ENCODE results near the gene TMEM258.

TMEM258 gene

DNA sequence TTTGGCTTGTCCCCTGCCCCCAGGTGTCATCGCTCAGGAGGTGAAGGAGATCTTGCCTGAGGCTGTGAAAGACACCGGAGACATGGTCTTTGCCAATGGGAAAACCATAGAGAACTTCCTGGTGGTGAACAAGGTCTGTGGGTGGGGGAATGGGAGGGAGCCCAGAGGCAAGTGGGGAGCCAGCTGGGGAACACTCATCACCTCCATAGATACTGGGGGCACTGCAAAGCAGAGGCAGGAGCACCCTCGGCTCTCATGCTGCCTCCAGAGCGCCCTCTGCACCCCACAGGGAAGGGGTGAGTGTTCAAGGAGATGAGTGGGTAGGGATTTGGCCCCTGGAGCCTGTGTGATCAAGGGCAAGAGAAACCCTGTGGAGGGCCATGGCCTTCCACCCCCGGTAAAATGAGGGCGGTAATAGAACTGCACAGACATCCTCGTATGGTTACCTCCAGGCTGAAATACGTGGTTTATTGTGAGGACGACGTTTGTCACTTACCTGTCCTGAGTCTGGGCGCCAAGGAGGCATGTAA is 14.0 kb downstream of the TMEM258 start:
- Histone ChIP-seq H3K27ac (no peak overlapping the region), H4K20me1 (peaks cover 0 to 30% (median 0%) of the 10 kb centered on the region in 11 experiments; a peak in 4 of 22 replicates), H3K4me2 (0 out of 22 replicates have a peak overlapping the region, but pooled peaks of 1 of the 11 experiments have one; percentile 84), H3K36me3 (peaks cover 0 to 12% (median 0%) of the 10 kb centered on the region in 11 experiments; a peak in 4 of 22 replicates), H3K27me3 (no peaks in the 10 kb centered on the region), H3K9me3 (replicated peaks in 1 of 11) (no peaks in the 10 kb centered on the region), H3K4me3 (no peak overlapping the region), H3K4me1 (peaks cover 14 to 36% (median 24%) of the 10 kb centered on the region in 10 experiments; a peak in 19 of 20 replicates), H3K9ac (no peak overlapping the region)
- no peak for TF ChIP-seq Cebpa-rat (IDR thresholded peaks at IDR 0.05)

DNA sequence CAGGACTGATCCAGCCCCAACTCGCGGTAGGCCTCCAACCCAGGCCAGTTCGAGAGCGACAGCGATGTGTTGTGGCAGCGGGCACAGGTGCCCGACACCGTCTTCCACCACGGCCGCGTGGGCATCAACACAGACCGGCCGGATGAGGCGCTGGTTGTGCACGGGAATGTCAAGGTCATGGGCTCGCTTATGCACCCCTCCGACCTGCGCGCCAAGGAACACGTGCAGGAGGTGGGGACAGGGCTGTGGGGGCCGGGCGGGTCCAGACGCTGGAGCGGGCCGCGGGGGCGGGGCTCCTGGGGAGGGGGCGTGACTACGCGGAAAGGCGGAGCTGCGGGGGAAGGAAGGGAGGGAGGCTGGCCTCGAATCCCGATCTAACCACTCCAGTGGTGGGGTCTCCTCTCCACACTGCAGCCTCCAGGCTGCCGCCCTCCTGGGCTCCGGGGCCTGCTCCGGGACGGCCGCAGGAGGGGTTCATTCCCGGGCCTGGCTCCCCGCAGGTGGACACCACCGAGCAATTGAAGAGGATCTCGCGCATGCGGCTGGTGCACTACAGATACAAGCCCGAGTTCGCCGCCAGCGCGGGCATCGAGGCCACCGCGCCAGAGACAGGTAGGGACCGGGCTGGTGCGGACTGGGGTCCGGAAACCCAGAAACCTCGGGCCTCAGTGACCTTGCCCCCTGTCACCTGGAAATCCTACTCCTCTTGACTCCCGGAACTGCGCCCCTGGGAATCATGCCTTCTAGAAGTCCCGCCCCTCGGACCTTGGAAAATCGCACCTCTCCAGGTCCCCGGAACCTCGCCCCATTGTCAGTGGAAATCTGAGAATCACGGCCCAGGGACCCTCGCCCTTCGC is 14.9 kb downstream of the TMEM258 start:
- no peaks in the 10 kb centered on the region for H3K27me3 ChIP-seq
- H3K4me1 ChIP-seq = peaks cover 18 to 41% (median 31%) of the 10 kb centered on the region in 10 experiments
- H3K36me3 ChIP-seq = 0 out of 22 replicates have a peak, but pooled peaks cover 0 to 3% (median 0%) of the 10 kb centered on the region in 11 experiments
- H3K9me3 ChIP-seq (replicated peaks in 1 of 11) = no peaks in the 10 kb centered on the region
- H4K20me1 ChIP-seq = peaks cover 0 to 28% (median 0%) of the 10 kb centered on the region in 11 experiments; a peak in 3 of 22 replicates
- no peak for TF ChIP-seq Cebpa-rat (IDR thresholded peaks at IDR 0.05)
- H3K4me3 ChIP-seq = peak overlapping the region in 9 of 10 experiments; percentile 21 to 57 (median 31); a peak in 9 of 20 replicates
- H3K27ac ChIP-seq = no peak overlapping the region
- peak overlapping the region; percentile 65 to 90 (median 82) for H3K4me2 ChIP-seq
- peak overlapping the region in 5 of 11 experiments; percentile 13 to 46 (median 29); a peak in 2 of 22 replicates for H3K9ac ChIP-seq

DNA sequence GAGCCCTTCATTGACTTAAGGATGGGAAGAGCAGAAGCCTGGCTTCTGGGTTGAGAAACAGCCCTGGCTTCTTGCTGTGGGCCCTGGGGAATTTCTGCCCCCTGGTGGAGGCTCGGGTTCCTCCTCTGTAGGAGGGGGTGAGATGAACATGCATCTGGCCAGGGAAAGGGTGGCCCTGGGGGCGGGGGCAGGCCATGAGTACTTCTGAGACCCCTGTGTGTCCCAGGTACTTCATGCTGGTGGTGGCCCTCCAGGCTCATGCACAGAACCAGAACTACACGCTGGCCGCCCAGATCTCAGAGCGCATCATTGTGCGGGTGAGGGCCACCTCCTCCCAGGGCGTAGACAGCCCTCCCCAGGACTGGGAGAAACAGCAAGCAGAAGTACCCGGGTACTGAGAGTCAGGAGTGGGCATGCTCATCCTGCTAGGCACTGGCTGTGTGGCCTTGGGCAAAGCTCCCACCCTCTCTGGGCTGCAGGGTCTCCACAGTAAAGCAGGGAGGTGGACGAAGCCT is 15.8 kb downstream of the TMEM258 start:
- Histone ChIP-seq H3K4me2 (peak overlapping the region; percentile 65 to 90 (median 82)), H3K27ac (no peak overlapping the region), H4K20me1 (peaks cover 0 to 28% (median 0%) of the 10 kb centered on the region in 11 experiments; a peak in 1 of 22 replicates), H3K36me3 (no peaks in the 10 kb centered on the region), H3K4me3 (no peak overlapping the region), H3K9ac (no peak overlapping the region), H3K4me1 (peaks cover 22 to 46% (median 36%) of the 10 kb centered on the region in 10 experiments), H3K9me3 (replicated peaks in 1 of 11) (no peaks in the 10 kb centered on the region), H3K27me3 (no peaks in the 10 kb centered on the region)
- no peak for TF ChIP-seq Cebpa-rat (IDR thresholded peaks at IDR 0.05)

DNA sequence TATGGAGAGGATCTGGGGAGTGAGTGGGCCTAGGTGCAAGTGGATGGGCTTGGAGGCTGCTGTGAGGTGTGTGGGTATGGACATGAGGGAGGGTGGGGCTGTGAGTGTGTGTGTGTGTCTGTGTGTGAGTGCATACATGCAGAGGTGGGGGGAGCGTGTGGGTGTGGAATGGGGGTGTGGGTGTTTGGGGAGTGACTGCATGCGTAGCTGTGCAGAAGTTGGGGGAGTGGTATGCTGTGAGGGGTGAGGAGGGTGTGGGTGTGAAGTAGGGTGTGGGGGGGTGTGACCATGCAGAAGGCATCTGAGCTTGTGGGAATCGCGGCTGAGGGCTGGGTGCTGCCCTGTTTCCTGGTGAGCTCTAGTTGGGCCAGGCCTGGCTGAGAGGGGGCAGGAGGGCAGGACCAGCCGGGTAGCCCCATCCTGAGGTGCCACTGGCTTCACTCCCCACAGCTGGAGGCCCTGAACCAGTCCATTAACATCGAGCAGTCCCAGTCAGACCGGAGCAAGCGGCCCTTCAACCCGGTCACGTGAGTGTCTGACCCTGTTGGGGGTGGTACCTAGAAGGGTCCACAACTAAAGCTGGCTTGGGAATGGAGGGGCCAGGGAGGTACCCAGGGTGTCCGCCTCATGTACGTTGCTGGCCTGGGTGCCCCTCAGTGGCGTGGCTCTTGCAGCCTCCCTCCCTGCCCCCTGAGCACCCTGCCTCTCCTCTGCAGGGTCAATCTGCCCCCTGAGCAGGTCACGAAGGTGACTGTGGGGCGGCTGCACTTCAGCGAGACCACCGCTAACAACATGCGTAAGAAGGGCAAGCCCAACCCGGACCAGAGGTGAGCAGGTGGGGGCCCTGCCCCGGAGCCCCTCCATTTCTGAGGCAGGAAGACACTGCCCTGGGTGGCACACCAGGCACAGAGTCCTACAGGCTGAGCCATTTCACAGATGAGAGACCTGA is 16.5 kb downstream of the TMEM258 start:
- peak overlapping the region in 7 of 11 experiments; percentile 1 to 85 (median 78); a peak in 6 of 22 replicates for H3K4me2 ChIP-seq
- TF ChIP-seq Cebpa-rat (IDR thresholded peaks at IDR 0.05) = no peak
- no peaks in the 10 kb centered on the region for H3K9me3 ChIP-seq (replicated peaks in 1 of 11)
- peaks cover 0 to 28% (median 0%) of the 10 kb centered on the region in 11 experiments; a peak in 1 of 22 replicates for H4K20me1 ChIP-seq
- no peaks in the 10 kb centered on the region for H3K27me3 ChIP-seq
- no peak overlapping the region for H3K27ac ChIP-seq
- H3K4me1 ChIP-seq = peaks cover 22 to 49% (median 41%) of the 10 kb centered on the region in 10 experiments
- H3K36me3 ChIP-seq = no peaks in the 10 kb centered on the region
- no peak overlapping the region for H3K4me3 ChIP-seq
- no peak overlapping the region for H3K9ac ChIP-seq

DNA sequence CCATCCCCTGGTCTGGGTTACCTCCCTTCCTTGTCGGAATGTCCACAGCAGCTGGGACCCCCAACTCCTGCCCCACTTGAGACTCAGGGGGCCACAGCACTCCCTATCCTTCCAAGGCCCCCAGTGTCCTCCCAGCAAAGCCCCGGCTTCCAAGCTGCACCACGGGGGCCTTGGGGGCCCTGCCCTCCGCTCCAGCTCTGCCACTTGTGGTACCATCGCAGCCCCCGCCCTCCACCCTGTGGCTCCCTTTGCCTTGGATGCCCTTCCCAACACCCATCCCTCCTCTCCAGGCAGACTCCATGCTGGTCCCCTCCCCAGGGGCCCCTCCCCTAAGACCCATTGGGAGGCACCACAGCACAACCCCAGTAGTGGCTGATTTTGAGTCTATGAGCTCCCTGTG is 17.3 kb downstream of the TMEM258 start:
- H3K27ac ChIP-seq = no peak overlapping the region
- no peak overlapping the region for H3K4me2 ChIP-seq
- H3K4me1 ChIP-seq = peaks cover 22 to 52% (median 42%) of the 10 kb centered on the region in 10 experiments
- H3K27me3 ChIP-seq = no peaks in the 10 kb centered on the region
- H3K9me3 ChIP-seq (replicated peaks in 1 of 11) = no peaks in the 10 kb centered on the region
- no peak overlapping the region for H3K4me3 ChIP-seq
- no peak overlapping the region for H3K9ac ChIP-seq
- no peaks in the 10 kb centered on the region for H3K36me3 ChIP-seq
- TF ChIP-seq Cebpa-rat (IDR thresholded peaks at IDR 0.05) = no peak
- H4K20me1 ChIP-seq = peaks cover 0 to 23% (median 0%) of the 10 kb centered on the region in 11 experiments; a peak in 1 of 22 replicates

DNA sequence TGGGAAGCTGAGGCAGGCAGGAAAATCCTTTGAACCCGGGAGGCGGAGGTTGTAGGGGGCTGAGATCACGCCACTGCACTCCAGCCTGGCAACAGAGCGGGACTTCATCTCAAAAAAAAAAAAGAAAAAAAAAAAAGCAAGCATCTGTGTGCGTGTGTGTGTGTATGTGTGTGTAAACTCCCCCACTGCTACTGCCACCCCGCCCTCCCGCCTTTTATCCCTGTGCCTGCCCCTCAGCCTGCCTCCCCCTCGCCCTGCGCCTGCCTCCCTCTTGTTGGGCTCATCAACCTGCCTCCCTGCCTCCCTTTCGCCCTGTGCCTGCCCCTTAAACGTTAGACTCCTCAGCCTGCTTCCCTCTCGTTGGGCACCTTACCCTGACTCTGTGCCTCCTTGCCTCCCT is 18.0 kb downstream of the TMEM258 start:
- no peaks in the 10 kb centered on the region for H3K9me3 ChIP-seq (replicated peaks in 1 of 11)
- TF ChIP-seq Cebpa-rat (IDR thresholded peaks at IDR 0.05) = no peak
- peaks cover 24 to 55% (median 42%) of the 10 kb centered on the region in 10 experiments for H3K4me1 ChIP-seq

DNA sequence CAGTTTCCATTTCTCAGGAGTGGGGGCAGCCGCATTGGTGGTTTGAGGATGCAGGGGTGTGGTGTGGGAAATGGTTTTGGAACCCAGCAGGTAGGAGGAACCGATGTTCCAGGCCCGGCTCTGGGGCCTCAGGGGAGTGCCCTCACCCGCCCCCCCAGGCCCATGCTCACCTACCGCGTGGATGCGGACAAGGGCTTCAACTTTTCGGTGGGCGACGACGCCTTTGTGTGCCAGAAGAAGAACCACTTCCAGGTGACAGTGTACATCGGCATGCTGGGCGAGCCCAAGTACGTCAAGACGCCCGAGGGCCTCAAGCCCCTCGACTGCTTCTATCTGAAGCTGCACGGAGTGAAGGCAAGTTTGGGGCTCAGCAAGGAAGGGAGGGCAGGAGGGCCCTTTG is 18.6 kb downstream of the TMEM258 start:
- H4K20me1 ChIP-seq = peaks cover 0 to 10% (median 0%) of the 10 kb centered on the region in 11 experiments; a peak in 1 of 22 replicates
- no peak overlapping the region for H3K9ac ChIP-seq
- no peaks in the 10 kb centered on the region for H3K36me3 ChIP-seq
- no peak for TF ChIP-seq Cebpa-rat (IDR thresholded peaks at IDR 0.05)
- no peak overlapping the region for H3K27ac ChIP-seq
- no peaks in the 10 kb centered on the region for H3K27me3 ChIP-seq
- no peaks in the 10 kb centered on the region for H3K9me3 ChIP-seq (replicated peaks in 1 of 11)
- peaks cover 30 to 61% (median 44%) of the 10 kb centered on the region in 10 experiments for H3K4me1 ChIP-seq
- H3K4me3 ChIP-seq = no peak overlapping the region
- H3K4me2 ChIP-seq = no peak overlapping the region; a peak in 1 of 22 replicates

More for the DNA sequence above, 18.0 kb downstream of the TMEM258 start:
- Histone ChIP-seq H4K20me1 (peaks cover 0 to 16% (median 0%) of the 10 kb centered on the region in 11 experiments; a peak in 1 of 22 replicates), H3K27ac (no peak overlapping the region), H3K4me3 (no peak overlapping the region), H3K4me2 (no peak overlapping the region), H3K36me3 (no peaks in the 10 kb centered on the region), H3K27me3 (no peaks in the 10 kb centered on the region), H3K9ac (no peak overlapping the region)

DNA sequence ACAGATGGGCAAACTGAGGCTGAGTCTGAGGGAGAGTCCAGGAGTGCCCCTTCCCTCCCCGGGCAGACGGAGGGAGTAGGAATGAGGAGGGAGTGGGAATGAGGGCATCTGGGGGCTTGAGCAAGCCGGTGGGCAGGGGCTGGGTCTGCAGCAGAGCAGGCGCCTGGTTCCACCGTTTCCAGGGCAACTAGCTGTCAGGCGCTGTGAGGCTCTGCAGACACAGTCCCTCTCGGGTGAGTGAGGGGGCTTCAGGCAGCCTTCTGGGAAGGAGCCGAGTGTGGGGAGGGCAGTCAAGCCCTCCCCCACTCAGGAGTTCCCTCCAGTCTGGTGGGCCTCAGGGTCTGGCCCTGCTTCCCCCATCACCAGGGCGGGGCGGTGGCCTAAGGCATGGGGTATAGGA is 19.0 kb downstream of the TMEM258 start:
- Histone ChIP-seq H3K9ac (no peak overlapping the region), H3K27ac (no peak overlapping the region), H3K4me1 (peaks cover 34 to 65% (median 47%) of the 10 kb centered on the region in 10 experiments), H3K9me3 (replicated peaks in 1 of 11) (no peaks in the 10 kb centered on the region), H3K4me2 (peak overlapping the region in 4 of 11 experiments; percentile 83 to 89 (median 86); a peak in 5 of 22 replicates), H4K20me1 (peaks cover 0 to 9% (median 0%) of the 10 kb centered on the region in 11 experiments; a peak in 1 of 22 replicates), H3K4me3 (no peak overlapping the region), H3K27me3 (no peaks in the 10 kb centered on the region), H3K36me3 (no peaks in the 10 kb centered on the region)
- no peak for TF ChIP-seq Cebpa-rat (IDR thresholded peaks at IDR 0.05)

Data from BLaER1 treated with 17β-estradiol and CSF1 and Interleukin-3, amounts not matched to agents 10 nM and 100 nM (cell line).